ENCODE results near the gene C19orf44. TPM values are rescaled to one million over a fixed set of nuclear protein-coding genes. Genes with fewer than 3 reads are reported as not detected.
A peak's percentile ranks its signal among the peaks of the same experiment; 100 is the strongest.

Gene C19orf44
- total and polyA plus RNA-seq, 12 donors: 3.2 to 12.1 (median 5.6) TPM

DNA sequence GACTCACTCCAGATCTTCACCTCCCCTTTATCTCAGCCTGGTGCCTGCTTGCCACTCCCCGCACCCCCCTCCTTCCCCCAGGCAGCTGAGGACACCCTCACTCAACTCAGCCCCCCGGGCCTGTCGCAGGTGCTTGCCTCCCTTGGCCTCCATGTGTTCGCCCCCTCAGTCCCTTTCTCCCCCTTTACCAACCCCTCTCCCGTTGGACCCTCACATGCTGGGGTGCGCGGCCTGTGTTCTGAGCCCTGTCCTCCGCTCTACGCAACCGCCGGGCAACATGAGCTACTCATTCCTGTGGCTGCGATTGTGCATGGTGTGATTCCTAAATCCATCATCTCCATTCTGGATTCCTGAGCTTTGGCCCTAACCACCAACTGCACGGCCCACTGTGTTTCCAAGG is 40.9 kb downstream of the C19orf44 start:
- intact Hi-C loops (cut with DNase I): no loop called here
- Histone ChIP-seq H3K36me3 (replicated peaks in 1 of 2) (peaks cover 0 to 55% of the 10 kb centered on the region in 2 donors), H3K27me3 (no peaks in the 10 kb centered on the region), H3K27ac (no peak overlapping the region), H3K9me3 (replicated peaks in 1 of 3) (no peaks in the 10 kb centered on the region), H3K4me1 (replicated peaks in 1 of 2) (peaks cover 12 to 22% of the 10 kb centered on the region in 2 donors), H3K4me3 (no peak overlapping the region)
- 89 to 93% (median 90%) methylated on average over 13 of the region's 13 CpGs for WGBS, 4 donors
- no peak for DNase-seq
- TF ChIP-seq POLR2A (IDR thresholded peaks at IDR 0.05): no peak
- TF ChIP-seq, protein P1, sequence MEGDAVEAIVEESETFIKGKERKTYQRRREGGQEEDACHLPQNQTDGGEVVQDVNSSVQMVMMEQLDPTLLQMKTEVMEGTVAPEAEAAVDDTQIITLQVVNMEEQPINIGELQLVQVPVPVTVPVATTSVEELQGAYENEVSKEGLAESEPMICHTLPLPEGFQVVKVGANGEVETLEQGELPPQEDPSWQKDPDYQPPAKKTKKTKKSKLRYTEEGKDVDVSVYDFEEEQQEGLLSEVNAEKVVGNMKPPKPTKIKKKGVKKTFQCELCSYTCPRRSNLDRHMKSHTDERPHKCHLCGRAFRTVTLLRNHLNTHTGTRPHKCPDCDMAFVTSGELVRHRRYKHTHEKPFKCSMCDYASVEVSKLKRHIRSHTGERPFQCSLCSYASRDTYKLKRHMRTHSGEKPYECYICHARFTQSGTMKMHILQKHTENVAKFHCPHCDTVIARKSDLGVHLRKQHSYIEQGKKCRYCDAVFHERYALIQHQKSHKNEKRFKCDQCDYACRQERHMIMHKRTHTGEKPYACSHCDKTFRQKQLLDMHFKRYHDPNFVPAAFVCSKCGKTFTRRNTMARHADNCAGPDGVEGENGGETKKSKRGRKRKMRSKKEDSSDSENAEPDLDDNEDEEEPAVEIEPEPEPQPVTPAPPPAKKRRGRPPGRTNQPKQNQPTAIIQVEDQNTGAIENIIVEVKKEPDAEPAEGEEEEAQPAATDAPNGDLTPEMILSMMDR (IDR thresholded peaks at IDR 0.05): no peak

DNA sequence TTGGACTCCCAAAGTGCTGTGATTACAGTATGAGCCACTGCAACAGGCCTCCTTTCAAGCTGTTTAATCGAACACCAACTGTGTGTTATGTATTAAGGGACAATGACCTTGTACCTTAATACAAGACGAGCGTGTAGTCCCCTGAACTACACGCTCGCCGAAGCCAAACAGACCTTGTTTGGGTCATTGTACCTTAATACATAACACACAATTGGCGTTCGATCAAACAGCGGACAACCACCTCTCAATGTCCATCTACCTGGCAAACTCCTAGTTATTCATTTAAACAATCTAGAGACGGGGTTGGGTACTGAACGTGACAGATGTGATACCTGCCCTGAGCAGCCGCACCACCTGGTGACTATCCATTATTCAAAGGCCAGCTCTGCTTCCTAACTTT is 44.8 kb downstream of the C19orf44 start:
- H3K9me3 ChIP-seq (replicated peaks in 1 of 3): no peaks in the 10 kb centered on the region
- H3K27ac ChIP-seq: no peak overlapping the region
- H3K36me3 ChIP-seq (replicated peaks in 1 of 2): peaks cover 0 to 17% of the 10 kb centered on the region in 2 donors
- intact Hi-C loops (cut with DNase I): no loop called here
- no peak for TF ChIP-seq POLR2A (IDR thresholded peaks at IDR 0.05)
- TF ChIP-seq, protein P1 (IDR thresholded peaks at IDR 0.05): no peak
- peak overlapping the region in 1 of 4 donors; percentile 82 for H3K4me3 ChIP-seq
- H3K4me1 ChIP-seq (replicated peaks in 1 of 2): peaks cover 12 to 38% of the 10 kb centered on the region in 2 donors
- H3K27me3 ChIP-seq: no peaks in the 10 kb centered on the region
- DNase-seq: no peak
- WGBS, 4 donors: 62 to 69% (median 65%) methylated on average over 12 of the region's 12 CpGs

GRCh38 chr19:16541526-16542044 is 45.4 kb downstream of the C19orf44 start:
- Histone ChIP-seq H3K36me3 (replicated peaks in 1 of 2) (peaks cover 0 to 12% of the 10 kb centered on the region in 2 donors), H3K9me3 (replicated peaks in 1 of 3) (no peaks in the 10 kb centered on the region), H3K27me3 (no peaks in the 10 kb centered on the region), H3K4me3 (peak overlapping the region; percentile 55 to 82 (median 72)), H3K27ac (peak overlapping the region; percentile 29 to 89 (median 80)), H3K4me1 (replicated peaks in 1 of 2) (peaks cover 12 to 38% of the 10 kb centered on the region in 2 donors)
- 0 to 2% (median 1%) methylated on average over 20 to 29 of the region's 29 CpGs for WGBS, 4 donors
- no peak for TF ChIP-seq POLR2A (IDR thresholded peaks at IDR 0.05)
- TF ChIP-seq, protein P1 (IDR thresholded peaks at IDR 0.05): no peak
- intact Hi-C loops (cut with DNase I): no loop called here
- no peak for DNase-seq

DNA sequence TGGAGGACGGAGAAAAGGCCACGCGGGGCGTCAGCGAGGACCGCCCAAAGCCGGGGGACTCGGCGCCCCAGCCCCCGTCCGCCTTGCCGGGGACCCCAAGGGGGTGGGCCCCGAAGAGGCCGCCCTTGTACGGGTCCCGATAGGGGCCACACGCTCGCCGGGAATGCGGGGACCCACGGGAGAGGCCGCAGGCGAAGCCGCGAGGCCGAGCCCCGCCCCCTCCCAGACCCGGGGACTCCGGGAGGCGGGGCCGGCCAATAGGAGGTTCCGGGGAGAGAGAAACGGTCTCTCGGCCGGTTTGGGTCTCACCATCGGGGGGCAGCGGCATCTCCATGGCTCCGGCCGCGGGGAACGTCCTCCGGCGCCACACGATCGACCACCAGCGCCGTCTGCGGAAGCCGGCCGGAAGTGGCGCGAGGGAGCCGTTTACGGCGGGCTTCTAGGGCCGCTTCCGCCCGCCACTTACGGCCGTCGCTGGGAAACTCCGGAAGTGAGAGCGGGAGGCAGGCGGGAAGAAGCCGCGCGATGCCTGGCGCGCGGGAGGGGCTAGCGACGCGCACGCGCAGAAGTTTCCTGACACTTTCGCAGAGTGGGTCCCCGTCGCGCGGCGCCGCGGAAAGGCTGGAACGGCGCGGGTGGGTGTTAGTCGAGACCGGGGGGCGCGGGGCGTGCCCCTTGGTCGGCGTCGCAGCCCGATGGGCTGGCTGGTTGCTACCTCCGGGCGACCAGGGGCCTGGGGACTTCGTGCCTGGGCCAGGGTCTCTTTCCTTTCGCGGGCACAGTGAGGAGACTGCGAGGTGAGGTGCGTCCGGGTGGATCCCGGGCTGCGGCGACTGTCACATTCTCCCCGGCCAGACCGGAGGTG is 46.1 kb downstream of the C19orf44 start, which contains the start of gene CHERP:
CHERP (minus strand) TSS at position 393 of the 865 bp plus-strand sequence; CDS start at position 334, 59 bp downstream.
- Histone ChIP-seq H3K27me3 (no peaks in the 10 kb centered on the region), H3K36me3 (replicated peaks in 1 of 2) (peaks cover 0 to 12% of the 10 kb centered on the region in 2 donors), H3K4me1 (replicated peaks in 1 of 2) (peaks cover 12 to 38% of the 10 kb centered on the region in 2 donors), H3K9me3 (replicated peaks in 1 of 3) (no peaks in the 10 kb centered on the region), H3K4me3 (peak within 1 kb of the TSS; percentile 55 to 82 (median 72)), H3K27ac (peak within 1 kb of the TSS; percentile 29 to 89 (median 80))
- TF ChIP-seq, protein P1 (IDR thresholded peaks at IDR 0.05): no peak
- TF ChIP-seq POLR2A (IDR thresholded peaks at IDR 0.05): peak in 1 of 2 donors; percentile 68
- intact Hi-C loops (cut with DNase I): no loop called here
- WGBS, 4 donors: 0 to 1% (median 0%) methylated on average over 6 to 108 of the region's 108 CpGs
- peak; percentile 90 to 95 (median 94) for DNase-seq
